SK-N-SH (cell line): ENCODE measurements around the gene HPS5.

Experiments used
- CTCF ChIP-seq: fragments of 200-600 bp; sonication (generic); IDR thresholded peaks from 2 replicates; pipeline ENCODE4 v1.6.1; 2017; ENCODE audit warnings: antibody characterized with exemption, mild to moderate bottlenecking, moderate library complexity
- POLR2AphosphoS5 ChIP-seq: IDR thresholded peaks from 2 replicates; pipeline ENCODE4 v1.6.1; 2012; ENCODE audit warnings: low read depth, low read length
- RAD21 ChIP-seq: IDR thresholded peaks from 2 replicates; pipeline ENCODE4 v1.6.1; 2012; ENCODE audit warnings: mild to moderate bottlenecking, low read length
- REST ChIP-seq: IDR thresholded peaks from 2 replicates; pipeline ENCODE4 v1.6.1; 2012; ENCODE audit warnings: mild to moderate bottlenecking, low read depth, low read length, moderate library complexity
- SIN3A ChIP-seq: IDR thresholded peaks from 2 replicates; pipeline ENCODE4 v1.6.1; 2012; ENCODE audit warnings: low read depth, mild to moderate bottlenecking, low read length, moderate library complexity, borderline replicate concordance
- TAF1 ChIP-seq: IDR thresholded peaks from 2 replicates; pipeline ENCODE4 v1.6.1; 2012; ENCODE audit warnings: low read depth, mild to moderate bottlenecking, low read length, moderate library complexity, borderline replicate concordance
- USF2 ChIP-seq: fragments of 150-350 bp; IDR thresholded peaks from 2 replicates; pipeline ENCODE4 v1.6.1; 2017; ENCODE audit warnings: antibody characterized with exemption, low read length, low read depth, borderline replicate concordance
- YY1 ChIP-seq: IDR thresholded peaks from 2 replicates; pipeline ENCODE4 v1.4.0; 2012; ENCODE audit warnings: low read depth, mild to moderate bottlenecking
- TF ChIP-seq, protein P1 (sequence below): fragments of 150-350 bp; IDR thresholded peaks from 2 replicates; pipeline ENCODE4 v1.6.1; 2016; ENCODE audit warnings: mild to moderate bottlenecking, low read depth, low read length
- TF ChIP-seq, protein P2 (sequence below): IDR thresholded peaks from 2 replicates; pipeline ENCODE4; 2012

- TF ChIP-seq REST (no peak), CTCF (no peak), POLR2AphosphoS5 (no peak), RAD21 (no peak), TAF1 (no peak), YY1 (no peak), USF2 (no peak), SIN3A (no peak)
- TF ChIP-seq, protein P1, sequence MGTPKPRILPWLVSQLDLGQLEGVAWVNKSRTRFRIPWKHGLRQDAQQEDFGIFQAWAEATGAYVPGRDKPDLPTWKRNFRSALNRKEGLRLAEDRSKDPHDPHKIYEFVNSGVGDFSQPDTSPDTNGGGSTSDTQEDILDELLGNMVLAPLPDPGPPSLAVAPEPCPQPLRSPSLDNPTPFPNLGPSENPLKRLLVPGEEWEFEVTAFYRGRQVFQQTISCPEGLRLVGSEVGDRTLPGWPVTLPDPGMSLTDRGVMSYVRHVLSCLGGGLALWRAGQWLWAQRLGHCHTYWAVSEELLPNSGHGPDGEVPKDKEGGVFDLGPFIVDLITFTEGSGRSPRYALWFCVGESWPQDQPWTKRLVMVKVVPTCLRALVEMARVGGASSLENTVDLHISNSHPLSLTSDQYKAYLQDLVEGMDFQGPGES: no peak
- TF ChIP-seq, protein P2, sequence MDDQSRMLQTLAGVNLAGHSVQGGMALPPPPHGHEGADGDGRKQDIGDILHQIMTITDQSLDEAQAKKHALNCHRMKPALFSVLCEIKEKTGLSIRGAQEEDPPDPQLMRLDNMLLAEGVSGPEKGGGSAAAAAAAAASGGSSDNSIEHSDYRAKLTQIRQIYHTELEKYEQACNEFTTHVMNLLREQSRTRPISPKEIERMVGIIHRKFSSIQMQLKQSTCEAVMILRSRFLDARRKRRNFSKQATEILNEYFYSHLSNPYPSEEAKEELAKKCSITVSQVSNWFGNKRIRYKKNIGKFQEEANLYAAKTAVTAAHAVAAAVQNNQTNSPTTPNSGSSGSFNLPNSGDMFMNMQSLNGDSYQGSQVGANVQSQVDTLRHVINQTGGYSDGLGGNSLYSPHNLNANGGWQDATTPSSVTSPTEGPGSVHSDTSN: no peak
Observed at GRCh38 chr11:18330921-18331320, 9.0 kb upstream of the HPS5 start.
